ENCODE measurements around the gene TBX1.

TBX1 gene

DNA sequence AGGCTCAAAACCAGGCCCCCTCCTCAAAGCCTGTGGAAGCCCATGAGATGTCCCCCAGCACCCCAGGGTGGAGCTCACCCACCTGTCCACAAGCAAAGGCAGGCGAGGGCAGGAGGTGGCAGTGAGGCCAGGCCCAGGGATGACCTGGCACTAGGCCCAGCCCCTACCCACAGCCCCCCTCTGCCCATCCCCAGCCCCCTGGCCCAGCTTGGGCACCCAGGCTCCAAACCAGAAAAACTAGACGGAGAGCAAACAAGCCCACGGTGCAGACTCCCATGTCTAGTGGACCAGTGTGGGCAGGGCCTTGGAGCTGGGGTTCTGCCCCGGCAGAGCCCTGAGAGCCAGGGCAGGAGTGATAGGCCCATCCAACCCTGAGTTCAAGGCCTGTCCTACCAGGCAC is 16.9 kb upstream of the TBX1 start:
- Histone ChIP-seq H3K27me3 (replicated peaks; ENCODE audit: control insufficient read depth, insufficient read depth, low read length) (no peaks in the 10 kb centered on the region; the same call in 1 of the 2 replicates), H3K36me3 (ENCODE audit: control insufficient read depth, insufficient read depth, low read length) (no peaks in the 10 kb centered on the region), H3K4me3 (replicated peaks; ENCODE audit: low read depth, low read length) (no peak overlapping the region)
- no peak for DNase-seq (ENCODE audit: extremely low read depth, insufficient read length)
- TF ChIP-seq, protein P1, sequence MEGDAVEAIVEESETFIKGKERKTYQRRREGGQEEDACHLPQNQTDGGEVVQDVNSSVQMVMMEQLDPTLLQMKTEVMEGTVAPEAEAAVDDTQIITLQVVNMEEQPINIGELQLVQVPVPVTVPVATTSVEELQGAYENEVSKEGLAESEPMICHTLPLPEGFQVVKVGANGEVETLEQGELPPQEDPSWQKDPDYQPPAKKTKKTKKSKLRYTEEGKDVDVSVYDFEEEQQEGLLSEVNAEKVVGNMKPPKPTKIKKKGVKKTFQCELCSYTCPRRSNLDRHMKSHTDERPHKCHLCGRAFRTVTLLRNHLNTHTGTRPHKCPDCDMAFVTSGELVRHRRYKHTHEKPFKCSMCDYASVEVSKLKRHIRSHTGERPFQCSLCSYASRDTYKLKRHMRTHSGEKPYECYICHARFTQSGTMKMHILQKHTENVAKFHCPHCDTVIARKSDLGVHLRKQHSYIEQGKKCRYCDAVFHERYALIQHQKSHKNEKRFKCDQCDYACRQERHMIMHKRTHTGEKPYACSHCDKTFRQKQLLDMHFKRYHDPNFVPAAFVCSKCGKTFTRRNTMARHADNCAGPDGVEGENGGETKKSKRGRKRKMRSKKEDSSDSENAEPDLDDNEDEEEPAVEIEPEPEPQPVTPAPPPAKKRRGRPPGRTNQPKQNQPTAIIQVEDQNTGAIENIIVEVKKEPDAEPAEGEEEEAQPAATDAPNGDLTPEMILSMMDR (IDR thresholded peaks at IDR 0.05; ENCODE audit: insufficient read depth, low read length, poor library complexity, severe bottlenecking) = no peak

DNA sequence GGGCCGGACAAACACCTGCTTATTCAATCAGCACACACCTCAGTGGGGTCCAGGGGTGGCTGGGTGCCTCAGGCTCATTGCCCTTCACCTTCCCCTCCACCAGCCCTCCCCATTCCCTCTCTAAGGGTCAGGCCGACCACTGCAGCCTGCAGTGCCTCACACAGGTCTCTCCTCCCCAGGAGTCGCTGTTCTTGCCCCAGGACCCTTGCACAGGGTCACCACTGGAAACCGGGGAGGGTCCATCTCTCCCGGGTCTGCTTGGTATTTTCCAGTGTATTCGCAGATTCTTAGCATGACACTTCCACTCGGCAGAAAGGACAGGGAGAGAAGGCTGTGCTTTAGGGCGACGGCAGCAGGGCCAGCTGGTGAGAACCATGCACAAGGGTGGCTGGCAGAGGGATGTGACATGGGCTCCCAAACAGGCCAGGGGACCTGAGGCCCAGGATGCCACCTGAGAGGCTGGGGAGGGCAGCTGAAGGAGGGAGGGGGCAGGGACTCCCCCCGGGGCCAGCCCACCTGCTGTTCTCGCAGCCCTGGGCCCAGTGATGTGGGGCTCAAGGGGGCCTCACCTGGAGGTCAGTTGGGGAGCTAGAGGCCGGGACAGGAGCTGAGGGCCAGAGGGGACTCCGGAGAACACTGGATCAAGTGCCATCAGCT is 16.1 kb upstream of the TBX1 start:
- Histone ChIP-seq H3K4me3 (replicated peaks; ENCODE audit: low read depth, low read length) (no peak overlapping the region), H3K36me3 (ENCODE audit: control insufficient read depth, insufficient read depth, low read length) (no peaks in the 10 kb centered on the region), H3K27me3 (replicated peaks; ENCODE audit: control insufficient read depth, insufficient read depth, low read length) (no peaks in the 10 kb centered on the region; the same call in 1 of the 2 replicates)
- TF ChIP-seq, protein P1 (IDR thresholded peaks at IDR 0.05; ENCODE audit: insufficient read depth, low read length, poor library complexity, severe bottlenecking) = no peak
- no peak for DNase-seq (ENCODE audit: extremely low read depth, insufficient read length)

DNA sequence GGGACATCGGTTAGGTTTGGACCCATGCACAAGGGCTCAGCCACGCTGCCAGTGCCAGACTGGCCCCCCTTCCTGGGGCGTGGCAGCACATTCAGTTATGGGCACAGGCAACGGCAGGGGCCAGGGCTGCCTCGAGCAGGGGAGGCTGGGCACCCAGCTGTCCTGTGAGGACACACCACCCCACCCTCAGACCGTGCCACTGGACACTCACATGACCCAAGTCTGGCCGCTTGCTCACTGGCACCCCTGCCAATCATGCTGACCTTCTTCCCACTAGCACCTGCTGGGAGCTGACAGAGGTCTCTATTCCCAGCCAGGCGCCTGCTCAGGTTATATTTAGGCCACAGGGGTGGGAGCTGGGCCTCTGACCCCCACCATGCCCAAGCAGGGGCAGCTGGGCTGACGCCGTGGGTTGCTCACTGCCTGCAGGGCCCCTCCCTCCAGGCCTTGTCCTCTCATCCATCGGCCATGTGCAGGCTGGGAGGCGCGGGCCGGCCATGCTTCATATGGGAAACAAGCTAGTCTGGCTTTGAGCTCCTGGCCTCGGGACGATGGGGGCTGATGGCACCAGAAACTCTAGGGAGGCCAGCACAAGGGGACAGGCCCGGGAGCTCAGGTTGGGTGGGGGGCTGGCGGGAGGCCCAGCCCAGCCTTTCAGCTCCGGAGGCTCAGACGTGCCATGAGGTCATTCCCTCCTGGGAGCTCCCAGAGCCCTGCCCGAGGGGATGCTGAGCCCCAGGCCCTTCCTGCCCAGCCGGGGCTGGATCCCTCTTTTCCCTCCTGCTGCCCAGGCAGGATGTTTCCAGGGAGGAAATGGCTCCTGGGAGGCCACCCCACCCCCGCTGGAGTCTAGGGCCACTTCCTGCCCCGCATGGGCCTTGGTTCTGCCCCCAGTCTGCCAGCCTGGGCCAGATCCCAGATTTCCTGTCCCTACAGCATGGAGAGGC is 15.2 kb upstream of the TBX1 start:
- TF ChIP-seq, protein P1 (IDR thresholded peaks at IDR 0.05; ENCODE audit: insufficient read depth, low read length, poor library complexity, severe bottlenecking) = no peak
- H3K27me3 ChIP-seq (replicated peaks; ENCODE audit: control insufficient read depth, insufficient read depth, low read length) = no peaks in the 10 kb centered on the region; the same call in 1 of the 2 replicates
- DNase-seq (ENCODE audit: extremely low read depth, insufficient read length) = no peak
- no peaks in the 10 kb centered on the region for H3K36me3 ChIP-seq (ENCODE audit: control insufficient read depth, insufficient read depth, low read length)
- H3K4me3 ChIP-seq (replicated peaks; ENCODE audit: low read depth, low read length) = no peak overlapping the region

DNA sequence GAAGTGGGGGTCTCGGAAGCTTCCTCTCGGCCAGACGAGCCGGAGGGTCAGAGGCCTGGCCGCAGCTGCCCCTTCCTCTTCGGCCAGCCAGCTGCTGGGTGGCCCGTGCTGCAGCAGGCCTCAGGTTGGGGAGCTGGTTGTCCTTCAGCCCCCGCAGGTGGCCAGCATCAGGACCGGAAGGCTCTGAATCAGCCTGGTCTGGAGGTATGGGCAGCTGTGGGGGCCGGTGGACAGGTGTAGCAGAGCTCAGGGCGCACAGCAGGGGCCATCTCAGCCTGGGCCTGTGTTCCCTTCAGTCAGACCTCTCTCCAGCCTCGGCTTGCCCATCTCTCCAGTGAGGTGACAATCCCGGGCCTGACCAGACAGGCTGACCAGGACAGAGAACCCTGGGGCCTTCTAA is 13.9 kb upstream of the TBX1 start:
- Histone ChIP-seq H3K4me3 (replicated peaks; ENCODE audit: low read depth, low read length) (no peak overlapping the region), H3K27me3 (replicated peaks; ENCODE audit: control insufficient read depth, insufficient read depth, low read length) (no peaks in the 10 kb centered on the region; the same call in 1 of the 2 replicates), H3K36me3 (ENCODE audit: control insufficient read depth, insufficient read depth, low read length) (no peaks in the 10 kb centered on the region)
- TF ChIP-seq, protein P1 (IDR thresholded peaks at IDR 0.05; ENCODE audit: insufficient read depth, low read length, poor library complexity, severe bottlenecking) = no peak
- no peak for DNase-seq (ENCODE audit: extremely low read depth, insufficient read length)

DNA sequence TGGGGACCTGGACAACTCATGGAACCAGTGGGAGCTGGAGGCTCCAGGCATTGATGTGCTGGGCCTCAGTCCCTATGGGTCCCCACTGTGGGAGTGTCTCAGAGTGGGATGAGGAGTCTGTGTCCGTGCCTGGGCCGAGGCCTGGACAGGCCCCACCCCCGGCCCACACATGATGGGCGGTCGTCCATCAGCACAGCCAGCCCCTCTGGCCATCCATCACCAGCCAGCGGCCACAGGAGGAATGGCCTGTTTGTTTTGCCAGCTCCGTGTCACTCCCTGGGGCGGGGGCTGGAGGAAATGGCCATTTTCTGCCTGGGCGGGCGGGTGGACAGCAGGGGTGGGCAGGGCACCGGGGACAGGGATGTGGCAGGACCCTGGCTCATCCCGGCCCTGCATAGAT is 13.0 kb upstream of the TBX1 start:
- H3K4me3 ChIP-seq (replicated peaks; ENCODE audit: low read depth, low read length) = no peak overlapping the region
- TF ChIP-seq, protein P1 (IDR thresholded peaks at IDR 0.05; ENCODE audit: insufficient read depth, low read length, poor library complexity, severe bottlenecking) = no peak
- H3K36me3 ChIP-seq (ENCODE audit: control insufficient read depth, insufficient read depth, low read length) = no peaks in the 10 kb centered on the region
- no peak for DNase-seq (ENCODE audit: extremely low read depth, insufficient read length)
- H3K27me3 ChIP-seq (replicated peaks; ENCODE audit: control insufficient read depth, insufficient read depth, low read length) = no peaks in the 10 kb centered on the region; the same call in 1 of the 2 replicates
